Stimulated activated CD4-positive, alpha-beta T cell treated with anti-CD3 and anti-CD28 coated beads, Interleukin-12 subunit alpha, Interleukin-12 subunit beta, amount 100 ng/mL, for 48 hours (primary cell): Measurements from ENCODE around the gene TTYH2.

Experiments
- DNase-seq, 3 donors: peaks; one replicate each; pipeline ENCODE4 v3.0.0-alpha.2; 2020; ENCODE audit warnings: low read depth in 2 of 3, low spot score in 1 of 3

TTYH2 gene

GRCh38 chr17:74194682-74195081 lies 18.7 kb upstream of the TTYH2 start:
- DNase-seq = no peak

- DNase-seq = no peak
Measured at GRCh38 chr17:74196541-74197317, 16.6 kb upstream of the TTYH2 start.

GRCh38 chr17:74197801-74198200 lies 15.6 kb upstream of the TTYH2 start:
- DNase-seq = no peak

GRCh38 chr17:74198694-74199093 lies 14.7 kb upstream of the TTYH2 start:
- DNase-seq = no peak

- DNase-seq = peak in 1 of 3 donors; percentile 71
Measured at GRCh38 chr17:74199306-74200092, 13.9 kb upstream of the TTYH2 start.

DNA sequence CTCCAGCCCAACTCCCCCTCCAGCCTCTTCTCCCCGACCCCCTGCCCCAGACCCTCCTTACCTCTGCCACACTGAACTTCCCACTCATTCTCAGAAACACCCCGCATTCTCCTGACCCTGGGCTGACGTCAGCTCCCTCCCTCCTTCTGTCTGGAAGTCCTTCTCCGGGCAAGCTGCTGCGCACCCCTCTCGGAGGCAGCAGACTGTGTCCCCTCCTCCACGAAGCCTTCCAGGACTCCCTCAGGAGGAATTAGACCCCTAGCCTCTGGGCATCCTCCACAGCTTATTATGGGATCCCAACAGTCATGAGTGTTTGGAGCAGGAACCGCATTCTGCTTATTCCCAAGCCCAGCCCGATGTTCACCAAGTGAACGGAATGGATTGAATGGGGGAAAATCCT lies 13.3 kb upstream of the TTYH2 start:
- DNase-seq = no peak

GRCh38 chr17:74201250-74201649 lies 12.1 kb upstream of the TTYH2 start:
- no peak for DNase-seq

DNA sequence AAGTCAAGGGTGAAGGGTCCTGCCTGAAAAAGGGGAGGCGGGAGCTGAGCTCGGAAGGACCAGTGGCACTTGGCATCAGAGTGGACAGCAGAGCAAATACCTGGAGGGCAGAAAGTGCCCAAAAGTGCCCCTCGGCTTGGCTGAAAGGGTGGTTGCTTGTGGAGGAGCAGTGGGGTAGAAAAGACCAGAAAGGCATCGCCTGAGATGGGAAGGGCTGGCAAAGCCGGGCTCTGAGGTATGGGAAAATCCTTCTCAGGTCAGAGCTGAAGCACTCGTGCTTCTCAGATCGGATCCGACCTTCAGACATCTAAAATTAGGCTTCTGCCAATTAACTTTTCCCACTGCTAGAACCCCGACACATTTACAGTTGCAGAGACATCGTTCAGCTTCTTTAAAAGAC lies 11.4 kb upstream of the TTYH2 start:
- no peak for DNase-seq

DNA sequence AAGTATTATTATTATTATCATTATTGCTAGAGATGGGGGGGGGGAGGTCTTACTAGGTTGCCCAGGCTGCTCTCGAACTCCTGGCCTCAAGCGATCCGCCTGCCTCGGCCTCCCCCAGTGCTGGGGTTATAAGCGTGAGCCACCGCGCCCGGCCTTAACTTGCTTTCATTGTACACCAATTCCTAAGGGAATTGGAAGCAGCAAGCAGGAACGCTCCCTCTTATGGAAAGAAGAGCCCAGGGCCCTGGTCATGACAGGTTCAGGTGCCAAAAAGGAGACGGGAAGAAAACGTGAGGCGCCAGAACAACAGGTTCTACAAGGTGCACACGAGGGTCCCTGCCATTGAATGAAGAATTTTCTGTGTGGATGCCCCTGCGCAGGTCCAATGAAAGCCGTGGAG lies 10.4 kb upstream of the TTYH2 start:
- no peak for DNase-seq

- peak; percentile 93 to 100 (median 94) for DNase-seq
Measured at GRCh38 chr17:74203439-74204240, 9.7 kb upstream of the TTYH2 start, which contains the start of gene RPL38. RPL38 (plus strand) TSS chr17:74203678; CDS start chr17:74203956, 278 bp downstream.

DNA sequence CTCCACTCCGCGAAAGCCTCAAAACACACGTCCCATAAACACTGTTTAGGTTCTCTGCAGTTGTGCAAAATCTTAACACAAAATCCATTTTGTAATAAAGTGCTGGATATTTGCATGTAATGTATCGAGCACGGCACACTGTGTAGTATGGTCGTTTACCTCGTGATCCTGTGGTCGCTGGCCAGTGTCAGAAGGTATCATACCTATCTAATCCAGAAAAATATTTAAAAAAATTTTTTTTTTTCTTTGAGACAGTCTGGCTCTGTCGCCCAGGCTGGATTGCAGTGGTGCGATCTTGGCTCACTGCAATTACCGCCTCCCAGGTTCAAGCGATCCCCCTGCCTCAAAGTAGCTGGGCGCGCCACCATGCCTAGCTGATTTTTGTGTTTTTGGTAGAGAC lies 8.9 kb upstream of the TTYH2 start:
- DNase-seq = no peak

DNA sequence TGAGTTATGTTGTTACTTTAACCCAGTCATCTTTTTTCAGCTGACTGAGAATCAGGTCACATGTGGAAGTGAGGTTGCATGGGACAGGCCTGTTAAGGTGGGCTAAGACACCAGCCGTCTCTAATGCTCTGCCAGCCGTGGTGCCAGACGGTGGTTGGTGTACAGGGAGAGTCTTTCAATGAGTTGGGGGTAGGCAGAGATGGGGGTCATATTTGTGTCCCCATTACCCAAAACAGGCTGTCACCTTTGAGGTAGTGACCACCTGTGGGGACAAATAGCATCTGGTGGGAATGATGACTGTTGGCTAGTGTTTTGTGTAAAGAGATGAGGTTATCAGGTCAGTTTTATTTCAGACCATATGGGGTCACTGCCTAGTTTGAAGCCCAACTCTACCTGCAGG lies 8.1 kb upstream of the TTYH2 start:
- no peak for DNase-seq

DNA sequence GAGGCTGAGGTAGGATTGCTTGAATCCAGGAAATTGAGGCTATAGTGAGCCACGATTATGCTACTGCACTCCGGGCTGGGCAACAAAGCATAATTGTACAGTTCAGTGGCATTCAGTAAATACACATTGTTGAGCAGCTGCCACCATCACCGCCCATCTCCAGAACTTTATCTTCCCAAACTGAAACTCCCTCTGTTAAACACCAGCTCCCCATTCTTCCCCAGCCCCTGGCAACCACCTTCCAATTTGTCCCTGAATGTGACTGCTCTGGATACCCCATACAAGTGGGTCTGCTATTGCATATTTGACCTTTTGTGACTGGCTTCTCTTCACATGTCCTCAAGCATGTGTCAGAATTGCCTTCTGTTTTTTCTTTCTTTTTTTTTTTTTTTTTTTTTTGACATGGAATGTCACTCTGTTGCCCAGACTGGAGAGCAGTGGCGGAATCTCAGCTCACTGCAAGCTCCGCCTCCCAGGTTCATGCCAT lies 7.0 kb upstream of the TTYH2 start:
- no peak for DNase-seq

DNA sequence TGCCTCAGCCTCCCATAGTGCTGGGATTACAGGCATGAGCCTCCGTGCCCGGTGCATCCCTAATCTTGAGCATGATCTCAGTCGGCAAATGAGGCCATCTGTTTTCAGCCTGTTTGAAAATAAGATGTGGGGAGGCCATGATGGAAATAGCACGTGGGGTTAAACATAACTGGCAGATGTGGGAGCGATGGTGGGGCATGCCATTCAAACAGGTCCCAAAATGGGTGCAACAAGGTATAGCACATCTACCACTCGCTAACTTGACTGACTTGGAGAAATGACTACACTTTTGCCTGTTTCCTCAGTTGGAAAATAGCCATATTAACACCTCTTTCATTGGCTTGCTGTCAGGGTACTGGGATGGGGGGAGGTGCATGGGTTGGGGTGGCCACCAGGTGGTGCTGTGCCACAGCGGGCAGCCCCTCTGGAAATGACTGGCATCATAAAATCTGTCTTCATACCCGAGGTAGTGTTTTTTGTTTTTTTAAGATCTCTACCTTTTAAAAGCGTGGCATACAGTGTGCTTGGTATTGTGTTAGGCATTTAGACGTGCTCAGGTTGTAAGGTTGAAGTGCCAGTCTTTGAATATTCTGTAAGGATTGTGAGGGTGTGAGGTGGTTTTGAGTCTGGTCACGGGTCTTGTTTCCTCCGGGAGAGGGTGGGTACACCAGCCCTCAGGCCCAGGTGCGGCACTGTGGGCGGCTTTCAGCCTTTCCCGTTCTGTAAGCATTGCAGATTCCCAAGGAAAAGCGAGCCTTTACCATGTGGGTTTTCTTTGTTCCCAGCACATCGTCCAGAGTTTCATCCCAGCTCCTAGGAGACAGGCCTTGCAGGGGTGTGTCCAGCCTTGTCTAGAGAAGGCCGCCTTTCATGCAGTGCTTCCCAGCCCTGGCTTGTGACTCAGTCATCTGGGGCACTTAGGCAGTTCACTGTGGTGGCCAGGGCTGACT lies 2.9 kb upstream of the TTYH2 start:
- DNase-seq = peak; percentile 66 to 83 (median 74)

GRCh38 chr17:74211141-74211911 lies 2.0 kb upstream of the TTYH2 start:
- DNase-seq = no peak

DNA sequence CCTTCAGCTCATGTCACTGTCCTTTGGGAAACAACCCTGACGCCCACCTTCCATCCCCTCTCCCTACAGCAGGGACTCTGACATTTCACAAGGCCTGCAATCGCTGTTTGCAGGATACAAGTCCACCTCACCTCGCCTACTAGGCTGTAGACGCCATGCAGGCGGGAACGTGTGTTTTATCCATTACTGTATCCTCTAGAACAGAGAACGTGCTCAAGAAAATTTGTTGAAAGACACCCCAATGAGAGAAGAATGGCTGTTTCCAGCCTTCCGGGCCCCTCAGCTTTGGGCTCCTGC lies 1.5 kb upstream of the TTYH2 start:
- no peak for DNase-seq

- DNase-seq = no peak
Measured at GRCh38 chr17:74212209-74212912, 1.0 kb upstream of the TTYH2 start.

- no peak for DNase-seq
Measured at GRCh38 chr17:74213861-74214391, 555 bp downstream of the TTYH2 start.
